Medulla oblongata (tissue), 1 donor: ENCODE data around the gene USP9X.
"Not testable (repeated sequence)": the region's sequence is repeated elsewhere in the genome, so short reads cannot be mapped to it uniquely, and the experiment has no call there.

Experiments used
- DNase-seq: peaks from one replicate; pipeline ENCODE4 v3.0.0-alpha.2; 2015; ENCODE audit errors: extremely low spot score

The USP9X gene

DNA sequence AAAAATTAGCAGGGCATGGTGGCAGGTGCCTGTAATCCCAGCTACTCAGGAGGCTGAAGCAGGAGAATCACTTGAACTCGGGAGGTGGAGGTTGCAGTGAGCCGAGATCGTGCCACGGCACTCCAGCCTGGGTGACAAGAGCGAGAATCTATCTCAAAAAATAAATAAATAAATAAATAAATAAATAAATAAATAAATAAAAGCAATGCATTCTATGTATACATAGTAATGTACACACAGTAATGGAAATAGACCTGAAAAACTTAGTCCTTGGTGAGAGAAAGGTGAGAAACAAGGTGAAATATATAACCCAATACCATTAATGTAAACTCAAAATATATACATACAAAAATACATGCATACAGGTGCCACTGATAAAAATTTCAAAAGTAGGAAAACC, 197.1 kb downstream of the USP9X start:
- not testable (repeated sequence) for DNase-seq

- not testable (repeated sequence) for DNase-seq
These were observed 200.7 kb downstream of the USP9X start for GRCh38 chrX:41285928-41286327.
